ENCODE measurements around the gene PLPP3.

DNA sequence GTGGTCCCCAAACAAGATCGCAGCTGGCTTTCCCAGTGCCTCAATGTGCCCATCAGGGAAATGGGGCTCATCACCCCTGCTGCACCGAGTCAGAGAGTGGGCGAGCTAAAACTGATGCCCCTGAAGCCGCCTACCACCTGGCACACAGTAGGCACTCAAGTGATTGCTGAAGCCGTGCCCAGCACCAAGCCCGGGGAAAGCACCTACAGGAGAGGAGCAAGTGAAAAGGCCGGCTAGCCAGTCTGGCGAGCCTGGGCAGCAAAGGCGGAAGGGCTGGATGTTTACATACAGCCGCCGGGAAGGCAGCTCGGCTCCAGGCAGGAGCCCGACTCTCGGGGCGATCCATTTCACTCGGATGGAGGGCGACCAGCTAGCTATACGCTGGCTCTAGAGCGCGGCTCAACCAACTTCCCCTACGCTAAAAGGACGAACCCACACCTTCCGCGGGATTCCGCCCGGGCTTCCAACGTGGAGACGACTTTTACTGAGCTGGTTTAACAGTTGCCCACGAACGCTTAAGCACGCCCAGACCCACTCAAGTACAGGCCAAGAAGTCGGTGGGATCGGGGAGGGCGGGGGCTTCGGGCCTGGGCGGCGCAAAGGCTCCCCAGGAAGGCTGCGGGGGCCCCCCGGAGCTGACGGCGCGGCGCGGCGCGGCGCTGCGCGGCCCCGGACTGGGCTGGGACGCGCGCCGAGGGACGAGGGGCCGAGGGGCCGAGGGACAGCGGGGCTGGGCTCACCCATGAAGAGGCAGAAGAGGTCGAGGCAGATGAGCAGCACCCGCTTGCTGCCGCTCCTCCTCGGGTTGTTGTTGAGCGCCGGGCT, 1.0 kb downstream of the PLPP3 start:
- TF ChIP-seq POLR2AphosphoS5 (IDR thresholded peaks at IDR 0.05; ENCODE audit: low read depth, low read length) (no peak), TAF1 (IDR thresholded peaks at IDR 0.05; ENCODE audit: borderline replicate concordance, insufficient read depth, low read length) (no peak)
- TF ChIP-seq, protein P1, sequence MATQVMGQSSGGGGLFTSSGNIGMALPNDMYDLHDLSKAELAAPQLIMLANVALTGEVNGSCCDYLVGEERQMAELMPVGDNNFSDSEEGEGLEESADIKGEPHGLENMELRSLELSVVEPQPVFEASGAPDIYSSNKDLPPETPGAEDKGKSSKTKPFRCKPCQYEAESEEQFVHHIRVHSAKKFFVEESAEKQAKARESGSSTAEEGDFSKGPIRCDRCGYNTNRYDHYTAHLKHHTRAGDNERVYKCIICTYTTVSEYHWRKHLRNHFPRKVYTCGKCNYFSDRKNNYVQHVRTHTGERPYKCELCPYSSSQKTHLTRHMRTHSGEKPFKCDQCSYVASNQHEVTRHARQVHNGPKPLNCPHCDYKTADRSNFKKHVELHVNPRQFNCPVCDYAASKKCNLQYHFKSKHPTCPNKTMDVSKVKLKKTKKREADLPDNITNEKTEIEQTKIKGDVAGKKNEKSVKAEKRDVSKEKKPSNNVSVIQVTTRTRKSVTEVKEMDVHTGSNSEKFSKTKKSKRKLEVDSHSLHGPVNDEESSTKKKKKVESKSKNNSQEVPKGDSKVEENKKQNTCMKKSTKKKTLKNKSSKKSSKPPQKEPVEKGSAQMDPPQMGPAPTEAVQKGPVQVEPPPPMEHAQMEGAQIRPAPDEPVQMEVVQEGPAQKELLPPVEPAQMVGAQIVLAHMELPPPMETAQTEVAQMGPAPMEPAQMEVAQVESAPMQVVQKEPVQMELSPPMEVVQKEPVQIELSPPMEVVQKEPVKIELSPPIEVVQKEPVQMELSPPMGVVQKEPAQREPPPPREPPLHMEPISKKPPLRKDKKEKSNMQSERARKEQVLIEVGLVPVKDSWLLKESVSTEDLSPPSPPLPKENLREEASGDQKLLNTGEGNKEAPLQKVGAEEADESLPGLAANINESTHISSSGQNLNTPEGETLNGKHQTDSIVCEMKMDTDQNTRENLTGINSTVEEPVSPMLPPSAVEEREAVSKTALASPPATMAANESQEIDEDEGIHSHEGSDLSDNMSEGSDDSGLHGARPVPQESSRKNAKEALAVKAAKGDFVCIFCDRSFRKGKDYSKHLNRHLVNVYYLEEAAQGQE (IDR thresholded peaks at IDR 0.05; ENCODE audit: insufficient read depth in 1 of 2, low read depth in 2 of 2, low read length in 2 of 2), result no peak

All from PFSK-1 (cell line).